GM12874 (cell line): ENCODE data around the gene AHCTF1.

ENCODE experiments used
- CTCF ChIP-seq: IDR thresholded peaks from 2 replicates; pipeline ENCODE4 v1.5.1; 2011; ENCODE audit warnings: low read depth, mild to moderate bottlenecking, control low read depth, low read length, moderate library complexity; ENCODE audit not compliant: insufficient read depth

Gene AHCTF1

GRCh38 chr1:246793356-246793896 lies 138.3 kb downstream of the AHCTF1 start:
- no peak for TF ChIP-seq CTCF

GRCh38 chr1:246792603-246793002 lies 139.1 kb downstream of the AHCTF1 start:
- no peak for TF ChIP-seq CTCF

GRCh38 chr1:246791303-246791918 lies 140.3 kb downstream of the AHCTF1 start:
- no peak for TF ChIP-seq CTCF

- no peak for TF ChIP-seq CTCF
Observed at GRCh38 chr1:246790833-246791232, 140.9 kb downstream of the AHCTF1 start.

- no peak for TF ChIP-seq CTCF
Observed at GRCh38 chr1:246790364-246790763, 141.4 kb downstream of the AHCTF1 start.

GRCh38 chr1:246789454-246790339 lies 142.1 kb downstream of the AHCTF1 start:
- TF ChIP-seq CTCF = no peak
